CD14-positive monocyte (primary cell): Measurements from ENCODE around the gene RCE1. TPM values are rescaled to one million over a fixed set of nuclear protein-coding genes. Genes with fewer than 3 reads are reported as not detected.

Experiments
- DNase-seq, 3 donors: peaks; one replicate each; pipeline ENCODE4 v3.0.0-alpha.2; 2011 to 2022
- H2AFZ ChIP-seq: 2 replicates; pipeline ENCODE4 v1.6.0; 2012; ENCODE audit warnings: mild to moderate bottlenecking, low read depth, low read length, inconsistent platforms; ENCODE audit not compliant: insufficient read depth, poor library complexity, severe bottlenecking
- H3K27ac ChIP-seq, 2 donors: 1 replicate in 1 of 2; 2 replicates in 1 of 2; pipeline ENCODE4 v1.5.1; 2012 to 2013; ENCODE audit warnings: low read length in 2 of 2, control low read depth in 1 of 2, inconsistent platforms in 1 of 2, low read depth in 1 of 2, mild to moderate bottlenecking in 1 of 2
- H3K27me3 ChIP-seq, 2 donors: one replicate each; pipeline versions ENCODE4 v1.6.0 to v1.6.1; 2011 to 2013; ENCODE audit warnings: low read length in 2 of 2; ENCODE audit not compliant: control insufficient read depth in 2 of 2, insufficient read depth in 2 of 2
- H3K36me3 ChIP-seq, 2 donors: replicated peaks in 1 of 2; 1 replicate in 1 of 2; 2 replicates in 1 of 2; pipeline versions ENCODE4 v1.5.1 to v1.6.1; 2012 to 2013; ENCODE audit warnings: low read length in 2 of 2, control low read depth in 1 of 2, inconsistent platforms in 1 of 2, mild to moderate bottlenecking in 1 of 2; ENCODE audit not compliant: insufficient read depth in 2 of 2, control insufficient read depth in 1 of 2
- H3K4me1 ChIP-seq, 2 donors: 1 replicate in 1 of 2; 2 replicates in 1 of 2; pipeline versions ENCODE4 v1.5.1 to v1.6.1; 2012 to 2013; ENCODE audit warnings: low read length in 2 of 2, control low read depth in 1 of 2, inconsistent platforms in 1 of 2, mild to moderate bottlenecking in 1 of 2, moderate library complexity in 1 of 2; ENCODE audit not compliant: insufficient read depth in 2 of 2, control insufficient read depth in 1 of 2
- H3K4me2 ChIP-seq: replicated peaks from 2 replicates; pipeline ENCODE3; 2012; ENCODE audit warnings: low read length, moderate library complexity, mild to moderate bottlenecking; ENCODE audit not compliant: poor library complexity, severe bottlenecking; ENCODE audit errors: extremely low read depth
- H3K4me3 ChIP-seq, 3 experiments: fragments of 200-600 bp in 1 of 3; sonication (generic) in 1 of 3; replicated peaks in 1 of 3; 1 replicate in 2 of 3; 2 replicates in 1 of 3; pipeline ENCODE4 v1.5.1; 2011 to 2013; ENCODE audit warnings: low read length in 3 of 3, mild to moderate bottlenecking in 3 of 3, control low read depth in 2 of 3, low read depth in 2 of 3, inconsistent platforms in 1 of 3, moderate library complexity in 1 of 3
- H3K79me2 ChIP-seq: 2 replicates; pipeline ENCODE4 v1.6.0; 2012; ENCODE audit warnings: mild to moderate bottlenecking, control low read depth, inconsistent platforms, low read length, moderate library complexity; ENCODE audit not compliant: insufficient read depth
- H3K9ac ChIP-seq: 2 replicates; pipeline ENCODE4 v1.6.0; 2017; ENCODE audit warnings: low read length, mild to moderate bottlenecking; ENCODE audit not compliant: insufficient read depth, poor library complexity, severe bottlenecking
- H3K9me3 ChIP-seq, 2 donors: replicated peaks in 1 of 2; 1 replicate in 1 of 2; 2 replicates in 1 of 2; pipeline versions ENCODE4 v1.5.1 to v1.6.1; 2012 to 2013; ENCODE audit warnings: low read length in 2 of 2, control low read depth in 1 of 2; ENCODE audit not compliant: control insufficient read depth in 1 of 2, insufficient read depth in 1 of 2
- H4K20me1 ChIP-seq: 2 replicates; pipeline ENCODE4 v1.6.0; 2012; ENCODE audit warnings: mild to moderate bottlenecking, low read length, control low read depth, moderate library complexity; ENCODE audit not compliant: insufficient read depth
- H3K27ac Mint-ChIP-seq, 7 donors: one replicate each; pipeline ENCODE4 v1.8.0; 2020; ENCODE audit warnings: mild to moderate bottlenecking in 7 of 7, mixed read lengths in 7 of 7, moderate library complexity in 6 of 7, inconsistent platforms in 2 of 7
- H3K27me3 Mint-ChIP-seq, 3 donors: one replicate each; pipeline ENCODE4 v1.8.0; 2021 to 2022; ENCODE audit warnings: low read depth in 3 of 3, mild to moderate bottlenecking in 3 of 3, mixed read lengths in 3 of 3, moderate library complexity in 3 of 3, inconsistent platforms in 1 of 3
- H3K36me3 Mint-ChIP-seq, 2 donors: one replicate each; pipeline ENCODE4 v1.8.0; 2020; ENCODE audit warnings: mixed read lengths in 2 of 2, inconsistent platforms in 1 of 2, mild to moderate bottlenecking in 1 of 2
- H3K4me1 Mint-ChIP-seq: one replicate; pipeline ENCODE4 v1.8.0; 2020; ENCODE audit warnings: mild to moderate bottlenecking, mixed read lengths
- H3K4me3 Mint-ChIP-seq, 2 donors: one replicate each; pipeline ENCODE4 v1.8.0; 2020; ENCODE audit warnings: mild to moderate bottlenecking in 2 of 2, mixed read lengths in 2 of 2, moderate library complexity in 1 of 2
- H3K9me3 Mint-ChIP-seq, 7 donors: one replicate each; pipeline ENCODE4 v1.8.0; 2020 to 2022; ENCODE audit warnings: mixed read lengths in 7 of 7, mild to moderate bottlenecking in 6 of 7, moderate library complexity in 6 of 7, inconsistent platforms in 2 of 7
- CTCF ChIP-seq: fragments of 200-600 bp; IDR thresholded peaks from one replicate; pipeline ENCODE4 v1.8.0; 2022; ENCODE audit warnings: antibody characterized with exemption, mild to moderate bottlenecking
- WGBS: methylation state at CpG from one replicate; pipeline ENCODE4 v1.1.5; 2013; ENCODE audit warnings: missing lambda C conversion rate; ENCODE audit not compliant: insufficient coverage; 5-methylcytosine and 5-hydroxymethylcytosine counted together
- intact Hi-C, 2 donors: fragments of 100-400 bp; cut with micrococcal nuclease; formaldehyde crosslinking; loops; one replicate each; pipeline versions ENCODE4 v1.15.0 to v1.15.1; 2023
- polyA plus RNA-seq, 3 donors: library from polyadenylated mRNA; depleted of rRNA in 1 of 3; unstranded in 2 of 3; stranded (reverse) in 1 of 3; fragments of 300-500 nt in 2 of 3; fragments of >200 nt in 1 of 3; fragmentation: Illumina TruSeq in 2 of 3; gene quantifications; 1 replicate in 2 of 3; 2 replicates in 1 of 3; pipeline ENCODE4 v1.2.3, GENCODE V29; 2012 to 2021

The RCE1 gene
- polyA plus RNA-seq, 3 donors: 20.3 to 24.7 (median 22.8) TPM

- Histone ChIP-seq H3K4me1 (peaks cover 21 to 27% of the 10 kb centered on the region in 2 donors), H3K4me2 (no peak overlapping the region), H3K36me3 (peaks cover 0 to 2% of the 10 kb centered on the region in 2 donors), H3K27ac (no peak overlapping the region), H3K4me3 (no peak overlapping the region), H3K9ac (no peak overlapping the region), H4K20me1 (no peaks in the 10 kb centered on the region), H2AFZ (no peak overlapping the region), H3K9me3 (no peaks in the 10 kb centered on the region), H3K27me3 (no peaks in the 10 kb centered on the region), H3K79me2 (peaks cover 3% of the 10 kb centered on the region)
- intact Hi-C loops: no loop called here
- no peak overlapping the region for H3K27ac Mint-ChIP-seq
- peaks cover 0 to 3% (median 0%) of the 10 kb centered on the region in 3 donors for H3K27me3 Mint-ChIP-seq
- 97% methylated on average over 12 of the region's 12 CpGs for WGBS
- H3K4me3 Mint-ChIP-seq: peak overlapping the region in 1 of 2 donors; percentile 18
- no peak for DNase-seq
- H3K36me3 Mint-ChIP-seq: peaks cover 0 to 2% of the 10 kb centered on the region in 2 donors
- peaks cover 25% of the 10 kb centered on the region for H3K4me1 Mint-ChIP-seq
- no peaks in the 10 kb centered on the region for H3K9me3 Mint-ChIP-seq
- no peak for TF ChIP-seq CTCF
These were observed 11.0 kb downstream of the RCE1 start for GRCh38 chr11:66854231-66854661.

DNA sequence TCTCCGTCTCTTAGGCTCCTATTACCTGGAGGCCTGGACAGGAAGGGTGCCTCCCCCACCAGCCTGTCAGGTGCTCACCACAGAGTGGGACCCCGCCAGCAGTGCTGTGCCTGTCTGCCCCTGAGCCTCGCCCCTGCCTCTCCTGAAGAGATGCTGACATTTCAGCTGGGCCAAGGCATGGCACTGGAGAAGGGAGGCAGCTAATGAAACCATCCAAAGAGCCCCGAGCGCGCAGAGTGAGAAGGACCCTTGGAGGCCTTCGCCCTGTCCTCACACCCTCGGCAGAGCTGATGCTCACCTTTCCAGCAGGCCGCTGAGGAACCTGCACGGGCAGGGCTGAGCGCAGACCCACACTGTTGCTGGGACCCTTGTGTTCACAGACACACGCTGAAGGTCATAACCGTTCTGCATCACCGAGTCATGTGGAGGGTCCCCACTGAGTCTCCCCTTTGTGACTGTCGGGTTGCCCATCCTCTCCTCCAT, 11.5 kb downstream of the RCE1 start:
- Mint-ChIP-seq H3K4me1 (peaks cover 25% of the 10 kb centered on the region), H3K9me3 (no peaks in the 10 kb centered on the region), H3K27ac (peak overlapping the region in 1 of 7 donors; percentile 85), H3K27me3 (peaks cover 0 to 3% (median 0%) of the 10 kb centered on the region in 3 donors), H3K4me3 (no peak overlapping the region), H3K36me3 (peaks cover 0 to 2% of the 10 kb centered on the region in 2 donors)
- WGBS: 98% methylated on average over 15 of the region's 15 CpGs
- H3K4me3 ChIP-seq: no peak overlapping the region
- no peaks in the 10 kb centered on the region for H3K36me3 ChIP-seq
- H3K79me2 ChIP-seq: peaks cover 3% of the 10 kb centered on the region
- intact Hi-C loops: no loop called here
- no peak overlapping the region for H3K9ac ChIP-seq
- no peaks in the 10 kb centered on the region for H4K20me1 ChIP-seq
- no peaks in the 10 kb centered on the region for H3K27me3 ChIP-seq
- TF ChIP-seq CTCF: no peak
- no peaks in the 10 kb centered on the region for H3K9me3 ChIP-seq
- peaks cover 21 to 27% of the 10 kb centered on the region in 2 donors for H3K4me1 ChIP-seq
- H3K4me2 ChIP-seq: no peak overlapping the region
- no peak overlapping the region for H2AFZ ChIP-seq
- DNase-seq: no peak
- no peak overlapping the region for H3K27ac ChIP-seq
